ENCODE results near the gene OR9G4.

OR9G4 gene

GRCh38 chr11:56748597-56748996 is at the start of gene OR9G4:
OR9G4 (minus strand) TSS chr11:56748697; CDS start chr11:56743766, 4,931 bp downstream.
- FAIRE-seq, result no peak

DNA sequence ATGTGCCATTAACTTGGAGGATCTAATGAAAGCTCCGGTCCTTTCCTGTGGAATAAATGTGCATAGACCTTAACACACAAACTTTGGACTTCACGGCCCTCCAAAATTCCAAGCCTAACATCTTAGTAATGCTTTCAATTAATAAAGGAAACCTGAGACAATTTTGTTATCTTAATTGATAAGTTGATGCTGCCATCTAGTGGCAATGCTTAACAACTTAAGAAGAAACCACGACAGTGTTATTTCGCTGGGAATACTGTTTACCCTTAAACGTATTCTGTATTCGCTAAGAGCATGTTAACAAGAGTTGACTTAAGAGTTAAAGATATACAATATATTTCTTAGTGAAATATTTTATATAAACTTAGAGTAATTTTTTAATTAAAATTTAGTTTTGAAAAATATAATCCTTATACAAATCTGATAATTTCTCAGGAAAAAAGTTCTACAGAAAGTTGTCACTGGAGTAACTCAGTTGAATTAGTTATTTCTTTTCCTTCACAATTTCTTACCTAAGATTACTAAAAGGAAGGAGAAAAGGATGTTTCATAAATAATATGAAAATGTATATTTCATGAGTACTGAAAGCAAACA is 35.0 kb upstream of the OR9G4 start:
- FAIRE-seq, result peak; percentile 74

GRCh38 chr11:56782167-56782847 is 33.8 kb upstream of the OR9G4 start:
- no peak for FAIRE-seq

GRCh38 chr11:56776809-56777208 is 28.3 kb upstream of the OR9G4 start:
- no peak for FAIRE-seq

GRCh38 chr11:56764976-56765375 is 16.5 kb upstream of the OR9G4 start:
- FAIRE-seq, result no peak

DNA sequence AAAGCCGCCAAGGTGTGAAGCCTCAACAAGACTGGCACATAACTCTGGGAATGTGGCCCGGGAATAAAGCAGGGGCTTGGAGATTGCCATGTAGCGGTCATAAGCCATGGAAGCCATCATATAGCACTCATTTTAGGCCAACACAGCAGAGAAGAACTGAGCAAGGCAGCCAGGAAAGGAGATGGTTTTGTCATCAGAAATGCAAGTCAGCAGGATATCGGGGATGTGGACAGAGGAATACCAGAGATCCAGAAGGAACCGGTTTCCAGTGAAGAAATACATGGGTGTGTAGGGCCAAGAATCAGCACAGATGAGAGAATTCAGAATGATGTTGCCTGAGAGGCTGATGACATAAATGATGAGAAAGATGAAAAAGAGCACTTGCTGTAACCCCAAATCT is 3.0 kb upstream of the OR9G4 start:
- FAIRE-seq, result no peak

DNA sequence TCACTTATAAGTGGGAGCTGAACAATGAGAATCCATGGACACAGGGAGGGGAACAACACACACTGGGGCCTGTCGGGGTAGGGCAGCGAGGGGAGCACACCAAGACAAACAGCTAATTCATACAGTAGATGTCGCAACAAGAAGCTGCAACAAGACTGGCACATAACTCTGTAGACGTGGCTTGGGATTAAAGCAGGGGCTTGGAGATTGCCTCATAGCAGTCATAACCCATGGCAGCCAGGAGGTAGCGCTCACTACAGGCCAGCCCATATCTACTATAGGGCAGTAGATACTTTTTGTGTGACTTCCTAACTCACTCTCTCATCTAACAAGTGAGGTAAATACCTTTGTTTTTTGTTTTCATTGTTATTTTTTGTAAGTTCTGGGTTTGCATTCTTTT is 1.7 kb upstream of the OR9G4 start:
- FAIRE-seq, result no peak

DNA sequence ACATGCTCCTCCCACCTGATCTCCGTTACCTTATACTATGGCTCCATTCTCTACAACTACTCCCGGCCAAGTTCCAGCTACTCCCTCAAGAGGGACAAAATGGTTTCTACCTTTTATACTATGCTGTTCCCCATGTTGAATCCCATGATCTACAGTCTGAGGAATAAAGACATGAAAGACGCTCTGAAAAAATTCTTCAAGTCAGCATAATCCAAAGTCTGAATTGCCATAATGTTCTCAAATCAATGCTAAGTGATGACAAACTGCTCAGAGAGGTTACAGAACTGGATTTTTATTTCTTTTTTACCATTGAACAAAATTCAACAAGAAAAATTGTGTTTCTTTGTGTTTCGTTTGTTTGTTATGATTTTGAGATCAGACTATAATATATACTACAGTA is 7.6 kb downstream of the OR9G4 start:
- no peak for FAIRE-seq

GRCh38 chr11:56740107-56740506 is 8.4 kb downstream of the OR9G4 start:
- no peak for FAIRE-seq

DNA sequence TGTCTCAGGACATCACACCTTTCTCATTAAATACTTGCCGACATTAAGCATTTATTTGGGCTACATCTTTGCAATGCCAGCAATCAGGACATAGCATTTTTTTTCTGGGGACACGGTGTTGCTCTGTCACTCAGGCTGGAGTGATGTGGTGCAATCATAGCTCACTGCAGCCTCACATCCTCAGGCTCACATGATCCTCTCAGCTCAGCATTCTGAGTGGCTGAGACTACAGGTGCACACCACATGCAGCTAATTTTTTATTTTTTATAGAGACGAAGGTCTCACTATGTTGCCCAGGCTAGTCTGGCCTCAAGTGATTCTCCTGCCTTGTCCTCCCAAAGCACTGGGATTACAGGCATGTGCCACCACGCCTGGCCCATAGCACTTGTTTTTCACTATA is 28.0 kb downstream of the OR9G4 start:
- no peak for FAIRE-seq

- no peak for FAIRE-seq
Measured at GRCh38 chr11:56716379-56716854, 32.1 kb downstream of the OR9G4 start.

GRCh38 chr11:56714206-56714605 is 34.3 kb downstream of the OR9G4 start:
- FAIRE-seq, result no peak

GRCh38 chr11:56706486-56706885 is 42.0 kb downstream of the OR9G4 start:
- FAIRE-seq, result no peak

DNA sequence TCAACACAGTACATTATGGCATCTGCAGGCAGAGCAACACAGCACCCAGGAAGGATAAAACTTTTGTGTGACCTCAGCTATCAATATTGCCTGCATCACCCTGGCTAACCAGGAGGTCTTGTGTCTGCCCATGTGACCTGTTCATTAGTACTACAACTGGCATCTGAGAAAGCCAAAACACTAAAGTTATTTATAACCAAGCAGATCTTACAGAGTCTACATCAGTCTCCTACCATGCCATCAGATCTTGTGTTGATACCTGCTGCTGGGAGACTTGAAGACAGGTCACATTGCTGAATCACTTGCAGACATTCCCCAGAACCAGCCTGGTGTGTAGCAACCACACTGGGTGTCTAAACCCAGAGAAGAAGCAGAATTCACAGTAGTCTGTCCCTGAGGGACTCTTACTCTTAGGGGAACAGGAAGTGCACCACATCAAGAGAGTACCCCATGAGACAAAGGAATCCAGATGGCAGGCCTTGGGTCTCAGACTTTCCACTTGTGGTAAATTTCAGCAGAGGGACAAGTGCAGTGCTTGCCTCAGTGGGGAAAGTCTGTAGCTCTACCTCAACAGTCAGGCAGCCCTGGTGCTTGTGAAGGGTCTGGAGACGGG is 42.6 kb downstream of the OR9G4 start:
- FAIRE-seq, result no peak

- FAIRE-seq, result no peak
Measured at GRCh38 chr11:56700914-56701485, 47.5 kb downstream of the OR9G4 start.

GRCh38 chr11:56700242-56700913 is 48.1 kb downstream of the OR9G4 start:
- no peak for FAIRE-seq

GRCh38 chr11:56698795-56699194 is 49.7 kb downstream of the OR9G4 start, which contains the start of gene OR9G1:
OR9G1 (plus strand) TSS chr11:56699095; CDS start chr11:56700388, 1,293 bp downstream.
- no peak for FAIRE-seq

DNA sequence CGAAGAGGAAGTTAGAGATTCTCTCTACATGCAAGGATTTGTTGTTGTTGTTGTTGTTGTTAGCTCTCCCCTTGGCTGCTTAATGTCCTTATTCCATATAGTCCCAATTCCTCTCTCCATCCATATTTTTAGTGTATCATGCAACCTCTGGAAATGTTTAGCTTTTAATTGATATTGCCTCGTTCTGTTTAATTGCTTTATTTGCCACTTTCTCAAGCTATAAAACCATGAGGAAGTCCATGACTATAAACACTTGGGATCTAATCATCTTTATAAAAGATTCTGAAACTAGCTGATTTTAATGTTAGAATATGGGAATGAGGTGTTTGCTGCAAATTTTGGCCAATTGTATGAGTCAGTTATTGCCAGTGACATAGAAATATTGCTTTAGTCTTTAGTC is 55.1 kb downstream of the OR9G4 start:
- FAIRE-seq, result no peak

All from colon (tissue), 2 donors.